SJSA1 (cell line): ENCODE measurements around the gene MINDY4. TPM values are rescaled to one million over a fixed set of nuclear protein-coding genes. Genes with fewer than 3 reads are reported as not detected.

Source experiments
- DNase-seq, 2 experiments: peaks; one replicate each; pipeline ENCODE4 v3.0.0-alpha.2; 2015 to 2020; ENCODE audit warnings: low spot score in 2 of 2, low read depth in 1 of 2
- H3K27ac ChIP-seq: fragments of 250-450 bp; sonication (Bioruptor Pico); 2 replicates; pipeline ENCODE4 v1.5.1; 2020; ENCODE audit warnings: mild to moderate bottlenecking, moderate library complexity
- H3K27me3 ChIP-seq: fragments of 250-450 bp; sonication (Bioruptor Pico); replicated peaks from 2 replicates; pipeline ENCODE4 v1.5.1; 2020; ENCODE audit warnings: mild to moderate bottlenecking, moderate library complexity
- H3K36me3 ChIP-seq: fragments of 250-450 bp; sonication (Bioruptor Pico); 2 replicates; pipeline ENCODE4 v1.5.1; 2020; ENCODE audit warnings: mild to moderate bottlenecking
- H3K4me1 ChIP-seq: fragments of 250-450 bp; sonication (Bioruptor Pico); replicated peaks from 2 replicates; pipeline ENCODE4 v1.6.1; 2021; ENCODE audit warnings: mild to moderate bottlenecking
- H3K4me3 ChIP-seq: fragments of 250-450 bp; sonication (Bioruptor Pico); 2 replicates; pipeline ENCODE4 v1.5.1; 2020; ENCODE audit warnings: mild to moderate bottlenecking
- H3K9me3 ChIP-seq: fragments of 250-450 bp; sonication (Bioruptor Pico); replicated peaks from 2 replicates; pipeline ENCODE4 v1.5.1; 2020; ENCODE audit warnings: mild to moderate bottlenecking
- total RNA-seq: library from RNA; depleted of rRNA; stranded (reverse); fragments of >200 nt; shearing (Covaris generic); gene quantifications from 2 replicates; pipeline ENCODE4 v1.2.3, GENCODE V29; 2014

MINDY4 gene
- total RNA-seq, 1 experiment from 2014 or later, result 2.0 TPM

GRCh38 chr7:30750683-30751650 is 20.2 kb upstream of the MINDY4 start:
- peak overlapping the region; percentile 34 for H3K27ac ChIP-seq
- peaks cover 24% of the 10 kb centered on the region for H3K4me1 ChIP-seq
- DNase-seq, result peak; percentile 91 to 94
- H3K9me3 ChIP-seq, result no peaks in the 10 kb centered on the region
- H3K27me3 ChIP-seq, result no peaks in the 10 kb centered on the region
- H3K36me3 ChIP-seq, result no peaks in the 10 kb centered on the region
- H3K4me3 ChIP-seq, result no peak overlapping the region

GRCh38 chr7:30751696-30752273 is 19.4 kb upstream of the MINDY4 start, which contains the start of gene INMT:
Gene INMT, plus strand, starts transcription at chr7:30752135. Its CDS starts 16 bp downstream, at chr7:30752151.
- Histone ChIP-seq H3K27ac (peak within 1 kb of the TSS; percentile 34), H3K36me3 (no peaks in the 10 kb centered on the region), H3K4me3 (no peak within 1 kb of the TSS), H3K9me3 (no peaks in the 10 kb centered on the region), H3K4me1 (peaks cover 24% of the 10 kb centered on the region), H3K27me3 (no peaks in the 10 kb centered on the region)
- peak in 1 of 2 experiments; percentile 11 for DNase-seq

DNA sequence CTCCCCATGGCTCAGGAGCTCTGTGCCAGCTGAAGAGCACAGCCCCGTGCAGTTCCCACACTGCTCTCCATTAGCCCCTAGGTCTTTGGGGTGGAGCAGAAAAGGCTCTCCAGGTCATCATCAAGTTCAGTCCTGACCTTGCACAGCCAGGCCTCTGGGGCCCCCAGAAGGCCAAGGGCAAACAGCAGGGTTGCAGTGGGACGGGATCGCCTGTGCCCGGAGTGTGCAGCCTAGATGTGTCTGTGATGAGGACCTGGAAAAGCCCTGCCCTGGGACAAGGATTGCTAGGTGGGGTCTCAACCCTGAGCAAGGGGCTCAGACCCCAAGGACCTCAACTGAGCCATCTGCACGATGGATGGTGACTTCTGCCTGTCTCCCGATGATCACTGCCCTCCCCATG is 18.7 kb upstream of the MINDY4 start:
- H3K27ac ChIP-seq, result no peak overlapping the region
- no peaks in the 10 kb centered on the region for H3K36me3 ChIP-seq

GRCh38 chr7:30752979-30753378 is 18.2 kb upstream of the MINDY4 start:
- Histone ChIP-seq H3K4me3 (no peak overlapping the region), H3K27ac (no peak overlapping the region), H3K27me3 (no peaks in the 10 kb centered on the region), H3K4me1 (peaks cover 24% of the 10 kb centered on the region), H3K36me3 (no peaks in the 10 kb centered on the region), H3K9me3 (no peaks in the 10 kb centered on the region)
- DNase-seq, result no peak

More for the DNA sequence above, 18.7 kb upstream of the MINDY4 start:
- H3K4me1 ChIP-seq, result peaks cover 24% of the 10 kb centered on the region
- H3K4me3 ChIP-seq, result no peak overlapping the region
- no peaks in the 10 kb centered on the region for H3K9me3 ChIP-seq
- no peak for DNase-seq
- H3K27me3 ChIP-seq, result no peaks in the 10 kb centered on the region

DNA sequence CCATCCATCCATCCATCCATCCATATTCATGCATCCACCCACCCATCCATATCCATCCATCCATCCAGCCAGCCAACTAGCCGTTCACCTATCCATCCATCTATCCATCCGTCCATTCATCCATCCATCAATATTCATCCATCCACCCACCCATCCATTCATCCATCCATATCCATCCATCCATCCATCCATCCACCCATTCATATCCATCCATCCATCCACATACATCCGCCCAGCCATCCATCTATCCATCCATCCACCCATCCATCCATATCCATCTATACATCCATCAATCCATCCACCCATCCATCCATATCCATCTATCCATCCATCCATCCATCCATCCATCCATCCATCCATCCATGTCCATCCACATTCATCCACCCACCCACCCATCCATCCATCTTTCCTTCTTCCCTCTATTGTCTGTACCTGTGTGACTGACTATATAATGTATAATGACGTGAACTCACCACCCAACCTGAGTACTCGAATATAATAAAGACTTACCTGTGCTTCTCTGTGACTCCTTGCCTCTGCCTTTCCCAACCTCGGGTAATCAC is 16.8 kb upstream of the MINDY4 start:
- no peak for DNase-seq
- no peak overlapping the region for H3K4me3 ChIP-seq
- no peaks in the 10 kb centered on the region for H3K9me3 ChIP-seq
- no peaks in the 10 kb centered on the region for H3K36me3 ChIP-seq
- H3K27ac ChIP-seq, result no peak overlapping the region
- no peaks in the 10 kb centered on the region for H3K27me3 ChIP-seq
- peaks cover 24% of the 10 kb centered on the region for H3K4me1 ChIP-seq

DNA sequence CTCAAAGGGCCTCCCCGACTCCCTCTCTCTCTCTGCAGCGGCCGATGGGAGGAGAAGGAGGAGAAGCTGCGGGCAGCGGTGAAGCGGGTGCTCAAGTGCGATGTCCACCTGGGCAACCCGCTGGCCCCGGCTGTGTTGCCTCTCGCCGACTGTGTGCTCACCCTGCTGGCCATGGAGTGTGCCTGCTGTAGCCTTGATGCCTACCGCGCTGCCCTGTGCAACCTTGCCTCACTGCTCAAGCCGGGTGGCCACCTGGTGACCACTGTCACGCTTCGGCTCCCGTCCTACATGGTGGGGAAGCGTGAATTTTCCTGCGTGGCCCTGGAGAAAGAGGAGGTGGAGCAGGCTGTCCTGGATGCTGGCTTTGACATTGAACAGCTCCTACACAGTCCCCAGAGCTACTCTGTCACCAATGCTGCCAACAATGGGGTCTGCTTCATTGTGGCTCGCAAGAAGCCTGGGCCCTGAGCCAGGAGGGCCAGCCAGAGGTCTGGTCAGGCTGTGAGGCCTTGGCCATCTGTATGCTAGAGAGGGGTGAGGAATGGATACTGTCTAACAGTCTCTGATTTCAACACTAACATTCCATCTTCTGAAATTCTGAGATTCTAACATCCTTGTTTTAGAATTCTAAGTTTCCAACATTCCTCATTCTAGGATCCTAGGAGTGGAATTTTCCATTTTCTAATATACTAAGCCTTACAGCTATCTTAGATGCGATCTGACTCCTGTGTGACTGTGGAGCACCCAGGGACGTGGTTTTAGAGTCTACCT is 15.6 kb upstream of the MINDY4 start:
- Histone ChIP-seq H3K27ac (no peak overlapping the region), H3K27me3 (no peaks in the 10 kb centered on the region), H3K36me3 (no peaks in the 10 kb centered on the region), H3K4me1 (peaks cover 18% of the 10 kb centered on the region), H3K4me3 (no peak overlapping the region), H3K9me3 (no peaks in the 10 kb centered on the region)
- DNase-seq, result no peak

DNA sequence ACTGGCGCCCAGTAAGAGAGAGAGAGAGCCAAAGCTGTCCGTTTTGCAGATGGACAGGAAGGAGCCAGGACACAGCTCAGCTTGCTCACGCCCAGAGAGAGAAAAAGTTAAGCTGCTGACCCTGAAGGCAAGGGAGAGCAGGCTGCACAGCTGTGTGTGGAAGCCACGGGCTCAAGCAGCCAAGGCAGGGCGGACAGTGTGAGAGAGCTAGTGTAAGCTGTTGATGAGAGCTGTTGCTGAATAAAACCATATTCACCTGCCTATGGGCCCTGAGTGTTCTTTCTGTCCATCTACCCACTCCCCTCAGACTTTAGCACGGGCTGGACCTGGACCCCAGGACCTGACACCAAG is 13.9 kb upstream of the MINDY4 start:
- DNase-seq, result no peak
- H3K4me1 ChIP-seq, result peaks cover under 1% of the 10 kb centered on the region; the same call in 1 of the 2 replicates
- no peaks in the 10 kb centered on the region for H3K36me3 ChIP-seq
- no peak overlapping the region for H3K27ac ChIP-seq
- H3K9me3 ChIP-seq, result no peaks in the 10 kb centered on the region
- no peaks in the 10 kb centered on the region for H3K27me3 ChIP-seq
- H3K4me3 ChIP-seq, result no peak overlapping the region

- Histone ChIP-seq H3K4me3 (no peak overlapping the region), H3K9me3 (no peaks in the 10 kb centered on the region), H3K4me1 (no peaks in the 10 kb centered on the region), H3K36me3 (no peaks in the 10 kb centered on the region), H3K27me3 (no peaks in the 10 kb centered on the region), H3K27ac (no peak overlapping the region)
- DNase-seq, result no peak
Observed at GRCh38 chr7:30760514-30761213, 10.6 kb upstream of the MINDY4 start.

DNA sequence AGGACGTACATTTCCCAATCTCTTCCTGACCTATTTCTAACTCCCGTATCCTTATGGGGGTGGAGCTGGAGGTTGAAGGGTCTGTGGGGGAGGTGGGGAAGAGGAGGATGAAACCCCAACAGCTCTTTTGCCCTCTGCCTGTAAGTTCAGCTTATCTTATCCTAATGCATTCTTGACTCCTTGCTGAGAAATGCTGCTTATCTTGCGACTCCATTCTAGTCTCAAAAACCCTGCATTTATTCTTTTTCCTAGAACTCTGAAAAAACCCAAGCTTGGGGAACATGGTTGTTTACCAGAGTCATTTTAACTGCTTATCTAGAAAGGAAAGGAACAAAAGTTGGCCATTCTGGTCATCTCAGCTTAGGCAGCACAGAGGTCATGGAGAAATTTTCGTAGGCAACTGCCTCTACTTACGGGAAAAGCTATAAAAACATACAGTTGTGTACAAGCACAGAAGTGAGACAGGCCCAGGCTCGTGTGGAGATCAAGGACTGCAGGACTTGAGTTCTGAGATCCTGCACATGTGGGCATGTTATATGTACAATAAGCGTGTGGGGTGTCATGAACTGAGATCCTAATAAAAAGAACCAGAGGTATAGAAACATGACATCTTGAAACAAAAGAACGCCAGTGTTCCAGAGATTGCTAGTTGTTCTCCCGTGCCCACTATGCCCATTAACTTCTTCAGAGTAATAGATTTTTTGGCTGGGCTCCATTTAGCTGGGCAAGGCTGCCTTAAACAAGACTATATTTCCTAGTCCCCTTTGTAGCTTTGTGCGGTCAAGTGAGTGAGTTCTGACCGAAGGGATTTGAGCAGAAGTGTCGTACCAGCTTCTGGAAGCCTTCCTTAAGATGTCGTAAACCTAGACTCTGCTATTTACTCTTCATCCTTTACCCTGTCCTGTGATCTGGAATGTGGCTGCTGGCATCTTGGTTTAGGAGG is 9.7 kb upstream of the MINDY4 start:
- Histone ChIP-seq H3K4me3 (no peak overlapping the region), H3K36me3 (no peaks in the 10 kb centered on the region), H3K27me3 (no peaks in the 10 kb centered on the region), H3K9me3 (no peaks in the 10 kb centered on the region), H3K27ac (no peak overlapping the region), H3K4me1 (no peaks in the 10 kb centered on the region)
- DNase-seq, result no peak

- Histone ChIP-seq H3K27me3 (no peaks in the 10 kb centered on the region), H3K4me1 (no peaks in the 10 kb centered on the region), H3K9me3 (no peaks in the 10 kb centered on the region), H3K36me3 (no peaks in the 10 kb centered on the region), H3K4me3 (no peak overlapping the region), H3K27ac (no peak overlapping the region)
- no peak for DNase-seq
Observed at GRCh38 chr7:30764030-30764975, 6.9 kb upstream of the MINDY4 start.

DNA sequence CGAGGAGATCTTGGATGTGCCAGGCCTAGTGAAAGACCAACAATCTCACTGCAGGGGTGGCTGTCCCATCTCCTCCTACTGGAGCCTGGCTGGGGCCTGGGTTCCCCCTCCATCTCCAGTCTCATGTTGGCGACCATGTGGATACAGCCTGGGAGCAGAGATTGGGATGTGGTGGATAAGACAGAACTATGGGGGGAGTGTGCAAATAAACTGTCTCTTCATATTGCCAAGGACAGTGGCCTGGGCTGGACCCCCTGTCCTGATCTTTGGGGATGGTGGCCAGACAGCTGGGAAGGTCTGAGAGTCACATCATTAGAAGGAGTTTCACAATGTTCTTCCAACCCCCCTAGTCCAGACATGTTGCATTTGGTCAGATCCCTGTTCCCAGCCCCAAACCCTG is 5.8 kb upstream of the MINDY4 start:
- DNase-seq, result no peak
- no peaks in the 10 kb centered on the region for H3K4me1 ChIP-seq
- H3K36me3 ChIP-seq, result no peaks in the 10 kb centered on the region
- H3K27ac ChIP-seq, result no peak overlapping the region
- H3K4me3 ChIP-seq, result no peak overlapping the region
- no peaks in the 10 kb centered on the region for H3K9me3 ChIP-seq
- no peaks in the 10 kb centered on the region for H3K27me3 ChIP-seq

DNA sequence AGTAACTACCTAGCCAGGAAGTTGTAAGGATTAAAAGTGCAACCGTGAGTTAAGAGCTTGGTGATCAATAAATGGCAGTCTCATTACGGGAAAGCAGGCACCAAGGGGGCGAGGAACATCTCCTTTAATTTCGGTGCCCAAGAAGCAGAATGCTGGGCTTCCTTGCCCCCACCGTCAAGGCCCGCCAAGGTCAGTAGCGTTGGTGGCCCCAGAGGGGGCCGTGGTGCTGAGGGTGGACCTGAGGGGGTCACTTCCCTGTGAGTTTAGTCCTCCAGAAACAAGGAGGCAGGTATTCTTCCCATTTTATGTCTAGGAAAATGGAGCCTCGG is 408 bp upstream of the MINDY4 start:
- H3K27ac ChIP-seq, result peak overlapping the region; percentile 80
- no peaks in the 10 kb centered on the region for H3K36me3 ChIP-seq
- H3K9me3 ChIP-seq, result no peaks in the 10 kb centered on the region
- H3K4me1 ChIP-seq, result peaks cover 12% of the 10 kb centered on the region
- no peaks in the 10 kb centered on the region for H3K27me3 ChIP-seq
- peak overlapping the region; percentile 56 for H3K4me3 ChIP-seq
- DNase-seq, result no peak
